ENCODE results near the gene GOLT1B.

GRCh38 chr12:21476949-21477348 lies 24.6 kb upstream of the GOLT1B start:
- TF ChIP-seq CTCF (conservative IDR thresholded peaks at IDR 0.05; ENCODE audit: low read depth, low read length): no peak
- no peak for TF ChIP-seq EZH2phosphoT487 (IDR thresholded peaks at IDR 0.05; ENCODE audit: borderline replicate concordance, low read length)

Measured in PC-3 (cell line).